Mesothelial cell of epicardium (in vitro differentiated cells): ENCODE data around the gene RYK. TPM values are rescaled to one million over a fixed set of nuclear protein-coding genes. Genes with fewer than 3 reads are reported as not detected.

ENCODE experiments used
- DNase-seq, 2 experiments: peaks; one replicate each; pipeline ENCODE4 v3.0.0; 2021; ENCODE audit warnings: low spot score in 2 of 2; ENCODE audit not compliant: unreplicated experiment in 2 of 2
- H3K27ac Mint-ChIP-seq: 2 replicates; pipeline ENCODE4 v1.8.0; 2021; ENCODE audit warnings: mixed read lengths
- H3K27me3 Mint-ChIP-seq: 2 replicates; pipeline ENCODE4 v1.8.0; 2021; ENCODE audit warnings: low read depth, mixed read lengths
- H3K36me3 Mint-ChIP-seq: 2 replicates; pipeline ENCODE4 v1.8.0; 2021; ENCODE audit warnings: mixed read lengths
- H3K4me1 Mint-ChIP-seq: 2 replicates; pipeline ENCODE4 v1.8.0; 2021; ENCODE audit warnings: mixed read lengths
- H3K4me3 Mint-ChIP-seq: 2 replicates; pipeline ENCODE4 v1.8.0; 2021; ENCODE audit warnings: mild to moderate bottlenecking, moderate library complexity, mixed read lengths
- H3K9me3 Mint-ChIP-seq: 2 replicates; pipeline ENCODE4 v1.8.0; 2021; ENCODE audit warnings: mixed read lengths
- total RNA-seq: library from RNA; stranded (reverse); gene quantifications from 3 replicates; pipeline ENCODE4 v1.2.1, GENCODE V29; 2021
- TF ChIP-seq, protein P1 (sequence below): fragments of 200-600 bp; sonication (generic); IDR thresholded peaks from one replicate; pipeline ENCODE4 v1.5.0; 2021; ENCODE audit warnings: antibody characterized with exemption; ENCODE audit not compliant: unreplicated experiment

The RYK gene
- 93.1 to 103 TPM (median 100 TPM) in 3 replicates for total RNA-seq

DNA sequence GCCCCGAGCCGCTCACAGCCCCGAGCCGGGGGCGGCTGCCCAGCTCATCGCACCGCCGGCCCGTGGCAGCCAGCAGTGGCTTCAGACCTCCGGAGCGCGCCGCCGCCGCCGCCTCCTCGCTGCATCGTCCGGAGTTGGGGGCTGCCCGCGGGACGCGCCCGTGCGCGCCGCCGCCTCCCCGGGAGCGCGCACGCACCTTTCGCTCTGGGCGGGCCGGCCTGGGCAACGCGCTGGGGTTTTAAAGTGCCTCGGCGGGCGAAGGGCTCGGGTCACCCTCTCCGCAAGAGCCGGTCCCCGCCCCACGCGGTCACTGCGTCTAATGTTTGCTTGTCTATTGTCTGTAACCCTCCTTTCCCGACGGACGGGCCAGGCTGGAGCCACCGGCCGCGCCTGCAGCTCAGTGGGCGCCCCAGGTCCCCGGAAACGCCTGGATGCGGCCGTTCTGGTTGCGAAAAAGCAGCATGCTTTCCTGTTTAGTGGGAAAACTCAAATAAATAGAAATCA is at the start of gene RYK:
TSS of gene RYK (minus strand) at position 143 of the 504 bp plus-strand sequence. CDS start 205 bp downstream, outside the sequence.
- TF ChIP-seq, protein P1, sequence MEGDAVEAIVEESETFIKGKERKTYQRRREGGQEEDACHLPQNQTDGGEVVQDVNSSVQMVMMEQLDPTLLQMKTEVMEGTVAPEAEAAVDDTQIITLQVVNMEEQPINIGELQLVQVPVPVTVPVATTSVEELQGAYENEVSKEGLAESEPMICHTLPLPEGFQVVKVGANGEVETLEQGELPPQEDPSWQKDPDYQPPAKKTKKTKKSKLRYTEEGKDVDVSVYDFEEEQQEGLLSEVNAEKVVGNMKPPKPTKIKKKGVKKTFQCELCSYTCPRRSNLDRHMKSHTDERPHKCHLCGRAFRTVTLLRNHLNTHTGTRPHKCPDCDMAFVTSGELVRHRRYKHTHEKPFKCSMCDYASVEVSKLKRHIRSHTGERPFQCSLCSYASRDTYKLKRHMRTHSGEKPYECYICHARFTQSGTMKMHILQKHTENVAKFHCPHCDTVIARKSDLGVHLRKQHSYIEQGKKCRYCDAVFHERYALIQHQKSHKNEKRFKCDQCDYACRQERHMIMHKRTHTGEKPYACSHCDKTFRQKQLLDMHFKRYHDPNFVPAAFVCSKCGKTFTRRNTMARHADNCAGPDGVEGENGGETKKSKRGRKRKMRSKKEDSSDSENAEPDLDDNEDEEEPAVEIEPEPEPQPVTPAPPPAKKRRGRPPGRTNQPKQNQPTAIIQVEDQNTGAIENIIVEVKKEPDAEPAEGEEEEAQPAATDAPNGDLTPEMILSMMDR, result no peak
- peaks cover 2% of the 10 kb centered on the region for H3K36me3 Mint-ChIP-seq
- H3K4me1 Mint-ChIP-seq, result peaks cover 38% of the 10 kb centered on the region
- H3K9me3 Mint-ChIP-seq, result peaks cover 7% of the 10 kb centered on the region
- peak within 1 kb of the TSS; percentile 97 for H3K27ac Mint-ChIP-seq
- DNase-seq, result peak; percentile 53 to 79
- no peaks in the 10 kb centered on the region for H3K27me3 Mint-ChIP-seq
- peak within 1 kb of the TSS; percentile 94 for H3K4me3 Mint-ChIP-seq

DNA sequence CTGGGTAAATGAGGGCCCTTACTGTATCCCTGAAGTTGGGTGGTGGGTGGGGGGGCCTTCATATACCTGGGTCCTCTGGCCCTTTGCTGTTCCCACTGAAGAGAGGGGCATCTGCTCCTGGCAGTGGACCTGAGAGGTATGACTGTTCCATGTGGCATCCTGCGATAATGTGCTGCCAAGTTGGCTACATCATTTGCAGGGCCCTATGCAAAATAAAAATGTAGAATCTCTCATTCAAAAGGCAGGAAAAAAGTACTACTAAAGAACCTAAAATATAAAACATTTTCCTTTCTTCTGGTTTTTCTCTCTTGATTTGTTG is 49.2 kb upstream of the RYK start:
- no peaks in the 10 kb centered on the region for H3K27me3 Mint-ChIP-seq
- peaks cover 2% of the 10 kb centered on the region for H3K36me3 Mint-ChIP-seq
- peaks cover 11% of the 10 kb centered on the region for H3K9me3 Mint-ChIP-seq
- no peak overlapping the region for H3K4me3 Mint-ChIP-seq
- H3K4me1 Mint-ChIP-seq, result peaks cover 7% of the 10 kb centered on the region
- TF ChIP-seq, protein P1, result no peak
- DNase-seq, result no peak
- H3K27ac Mint-ChIP-seq, result no peak overlapping the region

DNA sequence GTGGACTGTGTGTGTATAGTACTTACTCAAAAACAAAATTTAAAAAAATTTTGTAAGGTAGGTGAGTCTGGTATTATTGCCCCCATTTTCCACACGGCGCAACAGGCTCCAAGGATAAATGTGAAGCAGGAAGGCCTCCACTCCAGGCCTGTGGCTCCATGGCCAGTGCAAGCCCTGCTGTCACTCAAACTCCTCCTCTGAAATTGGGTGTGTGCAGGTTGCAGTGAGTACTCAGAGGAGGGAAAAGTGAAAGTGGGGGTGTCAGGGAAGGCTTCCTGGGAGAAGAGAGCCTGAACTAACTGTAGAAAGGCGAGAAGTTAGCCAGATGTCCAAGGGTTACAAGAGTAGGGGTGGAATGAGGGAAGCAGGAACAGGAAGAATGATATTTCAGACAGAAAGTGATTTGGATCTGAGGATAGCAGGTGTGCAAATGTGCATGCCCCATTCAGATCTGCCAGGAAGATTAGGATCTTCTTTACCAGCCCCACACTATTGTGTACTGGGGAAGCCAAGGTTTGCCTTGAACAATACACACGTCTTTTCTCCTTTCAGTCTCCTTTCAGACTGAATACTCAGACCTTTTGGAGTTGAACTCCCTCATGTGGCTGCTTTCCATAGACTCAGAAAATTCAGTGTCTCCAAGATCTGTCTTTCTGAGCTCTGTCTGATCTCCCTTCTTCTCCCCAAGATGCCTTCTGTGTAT is 48.7 kb upstream of the RYK start:
- Mint-ChIP-seq H3K4me1 (peaks cover 7% of the 10 kb centered on the region), H3K36me3 (peaks cover 2% of the 10 kb centered on the region), H3K27ac (peak overlapping the region; percentile 50), H3K9me3 (peaks cover 11% of the 10 kb centered on the region), H3K4me3 (no peak overlapping the region), H3K27me3 (no peaks in the 10 kb centered on the region)
- TF ChIP-seq, protein P1, result no peak
- DNase-seq, result no peak

DNA sequence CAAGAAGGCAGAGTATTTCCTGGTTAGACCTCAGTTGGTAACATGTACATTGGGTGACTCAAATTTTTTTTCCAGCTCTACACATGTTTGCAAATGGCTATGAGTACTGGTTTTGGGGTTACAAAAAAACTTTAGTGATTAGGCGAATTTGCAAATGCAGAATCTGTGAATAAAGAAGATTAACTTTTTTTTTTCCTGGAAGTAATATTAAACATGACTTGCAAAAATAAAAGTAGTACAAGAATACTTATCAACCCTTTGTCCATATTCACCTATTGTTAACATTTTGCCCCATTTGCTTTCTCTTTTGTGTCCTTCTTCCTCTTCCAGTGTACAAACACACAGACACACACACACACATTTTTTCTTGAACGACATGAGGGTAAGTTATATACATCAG is 47.6 kb upstream of the RYK start:
- TF ChIP-seq, protein P1, result no peak
- Mint-ChIP-seq H3K9me3 (peaks cover 11% of the 10 kb centered on the region), H3K36me3 (peaks cover 2% of the 10 kb centered on the region), H3K27ac (no peak overlapping the region), H3K4me3 (no peak overlapping the region), H3K4me1 (peaks cover 7% of the 10 kb centered on the region), H3K27me3 (no peaks in the 10 kb centered on the region)
- DNase-seq, result no peak

DNA sequence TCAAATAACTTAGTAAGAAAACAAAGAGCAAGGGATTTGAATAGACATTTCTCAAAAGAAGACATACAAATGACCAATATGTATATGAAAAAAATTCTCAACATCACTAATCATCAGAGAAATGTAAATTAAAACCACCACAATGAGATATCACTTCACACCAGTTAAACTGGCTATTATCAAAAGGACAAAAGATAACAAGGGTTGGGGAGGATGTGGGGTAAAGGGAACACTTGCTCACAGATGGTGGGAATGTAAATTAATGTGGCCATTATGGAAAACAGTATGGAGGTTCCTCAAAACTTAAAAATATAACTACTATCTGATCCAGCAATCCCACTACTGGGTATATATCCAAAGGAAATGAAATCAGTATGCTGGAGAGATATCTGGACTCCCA is 46.0 kb upstream of the RYK start:
- H3K36me3 Mint-ChIP-seq, result peaks cover 2% of the 10 kb centered on the region
- H3K27ac Mint-ChIP-seq, result no peak overlapping the region
- no peak for DNase-seq
- H3K4me3 Mint-ChIP-seq, result no peak overlapping the region
- no peaks in the 10 kb centered on the region for H3K27me3 Mint-ChIP-seq
- peaks cover 11% of the 10 kb centered on the region for H3K9me3 Mint-ChIP-seq
- H3K4me1 Mint-ChIP-seq, result peaks cover 10% of the 10 kb centered on the region
- TF ChIP-seq, protein P1, result no peak
